ENCODE data around the gene THEMIS2. TPM values are rescaled to one million over a fixed set of nuclear protein-coding genes. Genes with fewer than 3 reads are reported as not detected.

Gene THEMIS2
- total RNA-seq, 1 experiment from 2014 or later: 5.7 TPM

- intact Hi-C loops (cut with micrococcal nuclease): no loop called here
- no peak overlapping the region for H3K4me3 ChIP-seq (ENCODE audit: low read length)
- no peak overlapping the region for H3K9ac ChIP-seq (ENCODE audit: low read length)
- no peak; the same call in 1 of the 2 replicates for TF ChIP-seq CTCF (conservative IDR thresholded peaks at IDR 0.05; ENCODE audit: low read depth, low read length)
- TF ChIP-seq EZH2 (IDR thresholded peaks at IDR 0.05; ENCODE audit: low read length, unreplicated experiment): no peak
- TF ChIP-seq EZH2phosphoT487 (IDR thresholded peaks at IDR 0.05; ENCODE audit: borderline replicate concordance, low read length): no peak
- no peaks in the 10 kb centered on the region for H3K9me2 ChIP-seq (replicated peaks; ENCODE audit: low read length)
- no peaks in the 10 kb centered on the region for H3F3A ChIP-seq (ENCODE audit: low read length, unreplicated experiment)
- H3K36me3 ChIP-seq (ENCODE audit: low read depth, low read length): no peaks in the 10 kb centered on the region
- no peaks in the 10 kb centered on the region for H3K79me2 ChIP-seq (ENCODE audit: low read length)
- H3K27me3 ChIP-seq (ENCODE audit: low read length): no peaks in the 10 kb centered on the region
- no peak for DNase-seq
- no TSS peak for BruUV-seq (replicated peaks)
- no peaks in the 10 kb centered on the region for H3K4me1 ChIP-seq (ENCODE audit: insufficient read depth, low read length)
- H2AFZ ChIP-seq (ENCODE audit: low read length): no peak overlapping the region
- ChIA-PET POLR2A (ENCODE audit: unreplicated experiment) (no interaction called here), CTCF (no interaction called here)
- no peaks in the 10 kb centered on the region for H4K20me1 ChIP-seq (ENCODE audit: low read length)
- H3K27ac ChIP-seq (ENCODE audit: low read length): no peak overlapping the region
- no peak overlapping the region for H3K4me2 ChIP-seq (ENCODE audit: low read length)
- ATAC-seq: no peak
- H3K9me3 ChIP-seq (ENCODE audit: low read length): no peaks in the 10 kb centered on the region
These were observed 56.0 kb downstream of the THEMIS2 start for GRCh38 chr1:27928216-27928954.

GRCh38 chr1:27931184-27931583 is 58.8 kb downstream of the THEMIS2 start:
- H3K36me3 ChIP-seq (ENCODE audit: low read depth, low read length): no peaks in the 10 kb centered on the region
- ChIA-PET CTCF (no interaction called here), POLR2A (ENCODE audit: unreplicated experiment) (no interaction called here)
- no peak overlapping the region for H3K4me2 ChIP-seq (ENCODE audit: low read length)
- H3F3A ChIP-seq (ENCODE audit: low read length, unreplicated experiment): no peaks in the 10 kb centered on the region
- H3K9me3 ChIP-seq (ENCODE audit: low read length): no peaks in the 10 kb centered on the region
- H3K4me1 ChIP-seq (ENCODE audit: insufficient read depth, low read length): peaks cover 7% of the 10 kb centered on the region; the same call in 1 of the 2 replicates
- BruUV-seq (replicated peaks): no TSS peak
- no peaks in the 10 kb centered on the region for H4K20me1 ChIP-seq (ENCODE audit: low read length)
- H3K9ac ChIP-seq (ENCODE audit: low read length): no peak overlapping the region
- TF ChIP-seq EZH2phosphoT487 (IDR thresholded peaks at IDR 0.05; ENCODE audit: borderline replicate concordance, low read length): no peak
- TF ChIP-seq CTCF (conservative IDR thresholded peaks at IDR 0.05; ENCODE audit: low read depth, low read length): no peak
- no peak for TF ChIP-seq EZH2 (IDR thresholded peaks at IDR 0.05; ENCODE audit: low read length, unreplicated experiment)
- no peaks in the 10 kb centered on the region for H3K79me2 ChIP-seq (ENCODE audit: low read length)
- no peak overlapping the region for H2AFZ ChIP-seq (ENCODE audit: low read length)
- H3K4me3 ChIP-seq (ENCODE audit: low read length): no peak overlapping the region
- no peak overlapping the region for H3K27ac ChIP-seq (ENCODE audit: low read length)
- ATAC-seq: no peak
- no peaks in the 10 kb centered on the region for H3K9me2 ChIP-seq (replicated peaks; ENCODE audit: low read length)
- DNase-seq: no peak
- no peaks in the 10 kb centered on the region for H3K27me3 ChIP-seq (ENCODE audit: low read length)
- intact Hi-C loops (cut with micrococcal nuclease): no loop called here

GRCh38 chr1:27931759-27932158 is 59.4 kb downstream of the THEMIS2 start:
- ATAC-seq (no peak), DNase-seq (no peak)
- Histone ChIP-seq H3K9ac (ENCODE audit: low read length) (no peak overlapping the region), H3K27me3 (ENCODE audit: low read length) (no peaks in the 10 kb centered on the region), H3K4me1 (ENCODE audit: insufficient read depth, low read length) (peaks cover 8% of the 10 kb centered on the region; the same call in 1 of the 2 replicates), H3K9me2 (replicated peaks; ENCODE audit: low read length) (no peaks in the 10 kb centered on the region), H4K20me1 (ENCODE audit: low read length) (no peaks in the 10 kb centered on the region), H2AFZ (ENCODE audit: low read length) (no peak overlapping the region), H3K9me3 (ENCODE audit: low read length) (no peaks in the 10 kb centered on the region), H3K36me3 (ENCODE audit: low read depth, low read length) (no peaks in the 10 kb centered on the region), H3K79me2 (ENCODE audit: low read length) (no peaks in the 10 kb centered on the region), H3K4me2 (ENCODE audit: low read length) (no peak overlapping the region), H3F3A (ENCODE audit: low read length, unreplicated experiment) (no peaks in the 10 kb centered on the region), H3K4me3 (ENCODE audit: low read length) (no peak overlapping the region), H3K27ac (ENCODE audit: low read length) (no peak overlapping the region)
- intact Hi-C loops (cut with micrococcal nuclease): no loop called here
- CTCF ChIA-PET: no interaction called here
- no TSS peak for BruUV-seq (replicated peaks)
- TF ChIP-seq CTCF (conservative IDR thresholded peaks at IDR 0.05; ENCODE audit: low read depth, low read length): no peak
- TF ChIP-seq EZH2 (IDR thresholded peaks at IDR 0.05; ENCODE audit: low read length, unreplicated experiment): no peak
- TF ChIP-seq EZH2phosphoT487 (IDR thresholded peaks at IDR 0.05; ENCODE audit: borderline replicate concordance, low read length): no peak
- POLR2A ChIA-PET (ENCODE audit: unreplicated experiment): no interaction called here

All from PC-3 (cell line).